ENCODE data around the gene MCFD2. TPM values are rescaled to one million over a fixed set of nuclear protein-coding genes. Genes with fewer than 3 reads are reported as not detected.

Gene MCFD2
- total RNA-seq, 2 experiments from 2014 or later = 38.8 to 42.7 TPM

GRCh38 chr2:46859482-46859881 lies 56.1 kb downstream of the MCFD2 start:
- ChIA-PET CTCF (no interaction called here), POLR2A (no interaction called here)

DNA sequence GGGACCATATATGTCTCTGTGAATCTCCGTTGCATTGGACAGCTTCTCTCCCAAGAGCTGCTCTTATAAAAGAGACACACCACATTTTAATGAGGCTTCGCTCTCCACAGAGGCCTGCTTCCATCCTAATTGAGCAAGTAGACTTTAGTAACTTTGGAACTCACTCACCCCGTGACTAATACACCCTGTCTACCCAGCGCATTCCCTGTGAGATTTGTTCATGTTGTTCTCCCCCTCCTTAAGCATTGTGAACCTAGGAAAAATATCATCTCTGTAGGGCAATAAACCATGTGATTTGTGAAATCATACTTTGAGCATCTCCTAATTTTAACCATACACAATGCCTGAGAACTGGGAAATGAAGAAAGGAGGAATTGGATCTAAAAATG lies 56.9 kb downstream of the MCFD2 start:
- ChIA-PET CTCF (no interaction called here), POLR2A (no interaction called here)

DNA sequence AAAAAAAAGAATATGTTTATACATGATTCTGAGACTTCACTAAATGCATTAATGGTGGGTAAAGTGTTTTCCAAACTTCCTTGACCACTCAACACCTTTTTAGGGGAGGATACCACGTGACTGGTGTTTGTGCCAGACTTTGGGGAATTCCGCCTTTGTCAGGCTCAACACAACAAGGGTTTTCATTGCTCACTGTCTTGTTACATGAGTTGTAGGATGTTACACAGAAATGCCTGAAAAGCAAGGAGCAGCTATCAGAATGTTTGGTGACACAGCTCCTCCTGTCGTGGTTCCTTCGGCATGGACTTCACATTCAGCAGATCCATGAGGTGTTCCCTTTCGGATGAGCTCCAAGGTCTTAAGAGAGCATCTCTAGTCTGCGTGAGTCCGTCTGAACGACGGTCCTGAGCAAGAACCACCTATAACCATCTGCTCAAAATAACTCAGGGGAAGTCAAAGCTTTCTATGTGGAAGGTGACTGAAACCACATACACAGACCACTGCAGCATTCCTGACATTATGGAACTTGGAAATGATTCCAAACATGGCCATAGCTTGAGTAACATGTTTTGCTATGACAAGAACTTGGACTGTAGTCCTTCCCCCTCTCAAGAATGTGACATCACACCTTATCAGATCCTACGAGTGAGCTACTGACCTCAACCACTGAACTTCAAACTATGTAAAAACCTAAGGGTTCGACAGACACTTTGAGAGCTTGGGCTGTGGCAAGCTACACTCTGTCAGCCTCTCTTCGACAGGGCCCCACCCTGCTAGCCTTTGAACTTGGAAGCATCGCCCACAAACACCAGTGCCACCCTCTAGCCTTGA lies 57.5 kb downstream of the MCFD2 start:
- CTCF ChIA-PET = interaction anchor here (0.7 kb wide), 1 partner anchor 202 kb away, joined by 3 read pairs; no protein-coding TSS in a partner anchor

GRCh38 chr2:46856336-46856735 lies 59.3 kb downstream of the MCFD2 start:
- POLR2A ChIA-PET = no interaction called here
- CTCF ChIA-PET = no interaction called here

More for the DNA sequence above, 57.5 kb downstream of the MCFD2 start:
- POLR2A ChIA-PET = no interaction called here

- ChIA-PET POLR2A (no interaction called here), CTCF (no interaction called here)
Measured at GRCh38 chr2:46855805-46856204, 59.8 kb downstream of the MCFD2 start.

DNA sequence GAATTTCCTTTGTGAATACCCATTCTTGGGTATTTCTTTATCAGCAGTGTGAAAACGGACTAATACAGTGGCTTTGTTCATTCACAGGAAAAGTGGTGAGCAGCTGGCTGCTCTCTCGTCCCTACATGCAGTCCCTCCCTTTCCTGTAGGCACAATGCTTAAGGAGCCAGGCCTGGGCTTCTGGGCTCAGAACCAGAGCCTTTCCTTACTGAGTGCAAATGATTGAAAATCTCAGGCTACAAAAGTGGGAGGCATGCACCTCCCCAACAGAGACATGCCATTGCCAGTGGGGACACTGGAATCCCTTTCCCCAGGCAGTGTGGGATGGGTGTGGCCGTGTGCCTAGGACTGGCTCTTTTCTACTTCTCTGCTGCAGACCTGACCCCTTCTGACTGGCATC lies 61.3 kb downstream of the MCFD2 start:
- POLR2A ChIA-PET = no interaction called here
- CTCF ChIA-PET = no interaction called here

DNA sequence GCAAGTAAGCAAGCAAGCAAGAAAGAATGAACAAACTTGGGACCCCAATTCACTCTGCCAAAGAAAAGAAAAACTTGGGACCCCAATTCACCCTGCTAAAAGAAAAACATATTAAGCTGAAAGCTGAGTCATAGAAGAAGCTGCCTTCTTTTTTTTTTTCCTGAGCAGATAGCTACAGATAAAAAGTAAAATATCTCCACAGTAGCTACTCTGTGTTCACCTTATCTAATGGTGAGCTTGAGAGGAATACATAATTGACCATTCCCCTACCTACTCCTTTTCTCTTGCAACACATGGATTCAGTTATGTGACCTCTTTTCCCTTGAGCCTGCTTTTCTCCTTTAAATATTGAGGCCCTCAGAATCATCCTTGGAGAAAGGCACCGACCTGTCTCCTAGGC lies 63.0 kb downstream of the MCFD2 start:
- ChIA-PET POLR2A (no interaction called here), CTCF (interaction anchor here (0.6 kb wide), 1 partner anchor 14 kb away, joined by 3 read pairs; no protein-coding TSS in a partner anchor)

GRCh38 chr2:46852124-46852523 lies 63.5 kb downstream of the MCFD2 start:
- ChIA-PET POLR2A (no interaction called here), CTCF (interaction anchor here (0.6 kb wide), 1 partner anchor 13 kb away, joined by 3 read pairs; no protein-coding TSS in a partner anchor)

Other genes with a start within 250 kb of the MCFD2 start
- 1 to 10 TPM; 6.6 to 6.8 TPM for gene SOCS5, start 216.5 kb downstream of the MCFD2 start, total RNA-seq
- 10 to 100 TPM; 45.0 to 49.1 TPM for gene TTC7A, start 25.4 kb upstream of the MCFD2 start, total RNA-seq
- gene STPG4, start 239.5 kb upstream of the MCFD2 start, total RNA-seq = under 1 TPM; 0.23 to 0.32 TPM

Measured in activated CD8-positive, alpha-beta memory T cell treated with anti-CD3 and anti-CD28 coated beads for 36 hours (primary cell).